Frontal cortex (tissue), 4 donors: Measurements from ENCODE around the gene ETF1. TPM values are rescaled to one million over a fixed set of nuclear protein-coding genes. Genes with fewer than 3 reads are reported as not detected.
"Not testable (repeated sequence)": the region's sequence is repeated elsewhere in the genome, so short reads cannot be mapped to it uniquely, and the experiment has no call there.

ENCODE experiments used
- DNase-seq, 2 donors: peaks; one replicate each; pipeline ENCODE4 v3.0.0; 2012; ENCODE audit warnings: low spot score in 2 of 2
- FAIRE-seq: peaks from 2 replicates; lab custom pipeline; 2012; peaks lifted over from hg19 to GRCh38; lab: Jason Lieb, UNC
- total RNA-seq: library from RNA; depleted of rRNA; stranded (reverse); fragments of >200 nt; gene quantifications from one replicate; pipeline ENCODE4 v1.2.3, GENCODE V29; 2014
- donor health status: control.
- donor health status: control.
- donor health status: control.

ETF1 gene
- total RNA-seq, 1 donor from 2014 or later = 71.7 TPM

GRCh38 chr5:138495351-138495750, 47.7 kb downstream of the ETF1 start:
- FAIRE-seq (no peak), DNase-seq (no peak)

- FAIRE-seq = no peak
Observed at GRCh38 chr5:138492560-138493045, 50.4 kb downstream of the ETF1 start.

GRCh38 chr5:138491669-138492559, 51.1 kb downstream of the ETF1 start:
- DNase-seq (peak; percentile 95 to 97), FAIRE-seq (no peak)

More at GRCh38 chr5:138492560-138493045, 50.4 kb downstream of the ETF1 start:
- no peak for DNase-seq

- no peak for FAIRE-seq
- DNase-seq = no peak
Observed at GRCh38 chr5:138491284-138491648, 51.8 kb downstream of the ETF1 start.

GRCh38 chr5:138490648-138491283, 52.3 kb downstream of the ETF1 start:
- FAIRE-seq = no peak

GRCh38 chr5:138489683-138490061, 53.4 kb downstream of the ETF1 start:
- DNase-seq (peak in 1 of 2 donors; percentile 41), FAIRE-seq (no peak)

More at GRCh38 chr5:138490648-138491283, 52.3 kb downstream of the ETF1 start:
- DNase-seq = no peak

- DNase-seq (no peak), FAIRE-seq (no peak)
Observed at GRCh38 chr5:138488481-138488945, 54.5 kb downstream of the ETF1 start.

GRCh38 chr5:138482638-138483037, 60.4 kb downstream of the ETF1 start:
- FAIRE-seq = no peak

GRCh38 chr5:138476918-138477317, 66.1 kb downstream of the ETF1 start:
- DNase-seq = no peak
- FAIRE-seq = no peak

More at GRCh38 chr5:138482638-138483037, 60.4 kb downstream of the ETF1 start:
- DNase-seq = no peak

- DNase-seq, FAIRE-seq: not testable (repeated sequence)
Observed at GRCh38 chr5:138473151-138473550, 69.9 kb downstream of the ETF1 start.

GRCh38 chr5:138472353-138472752, 70.7 kb downstream of the ETF1 start:
- DNase-seq = no peak
- no peak for FAIRE-seq

- DNase-seq = no peak
- no peak for FAIRE-seq
Observed at GRCh38 chr5:138471052-138471361, 72.0 kb downstream of the ETF1 start.

GRCh38 chr5:138470322-138471051, 72.5 kb downstream of the ETF1 start:
- no peak for FAIRE-seq
- DNase-seq = no peak

GRCh38 chr5:138469540-138470321, 73.3 kb downstream of the ETF1 start:
- no peak for FAIRE-seq

GRCh38 chr5:138468966-138469539, 74.0 kb downstream of the ETF1 start:
- no peak for FAIRE-seq
- no peak for DNase-seq

More at GRCh38 chr5:138469540-138470321, 73.3 kb downstream of the ETF1 start:
- DNase-seq = no peak

- DNase-seq (no peak), FAIRE-seq (no peak)
Observed at GRCh38 chr5:138468133-138468965, 74.7 kb downstream of the ETF1 start.

GRCh38 chr5:138467711-138468132, 75.3 kb downstream of the ETF1 start:
- DNase-seq = no peak

More at GRCh38 chr5:138467711-138468132, 75.3 kb downstream of the ETF1 start:
- FAIRE-seq = no peak
